Measurements from ENCODE around the gene ELMO2. TPM values are rescaled to one million over a fixed set of nuclear protein-coding genes. Genes with fewer than 3 reads are reported as not detected.
"Not testable (repeated sequence)": the region's sequence is repeated elsewhere in the genome, so short reads cannot be mapped to it uniquely, and the experiment has no call there.

ELMO2 gene
- total RNA-seq, 1 donor from 2014 or later: 79.6 TPM

GRCh38 chr20:46394872-46395760 is 11.3 kb downstream of the ELMO2 start:
- Mint-ChIP-seq H3K4me1 (ENCODE audit: low read depth) (peaks cover 27% of the 10 kb centered on the region), H3K36me3 (ENCODE audit: insufficient read depth) (peaks cover 26% of the 10 kb centered on the region), H3K27me3 (no peaks in the 10 kb centered on the region), H3K4me3 (ENCODE audit: low read depth) (peak overlapping the region; percentile 3), H3K9me3 (ENCODE audit: low read depth) (no peaks in the 10 kb centered on the region), H3K27ac (peak overlapping the region; percentile 87)
- TF ChIP-seq CTCF (IDR thresholded peaks at IDR 0.05; ENCODE audit: unreplicated experiment): no peak
- DNase-seq (ENCODE audit: low spot score, unreplicated experiment): no peak

- Mint-ChIP-seq H3K4me3 (ENCODE audit: low read depth) (no peak overlapping the region), H3K27me3 (no peaks in the 10 kb centered on the region), H3K36me3 (ENCODE audit: insufficient read depth) (peaks cover 26% of the 10 kb centered on the region), H3K9me3 (ENCODE audit: low read depth) (no peaks in the 10 kb centered on the region), H3K4me1 (ENCODE audit: low read depth) (peaks cover 21% of the 10 kb centered on the region), H3K27ac (no peak overlapping the region)
- TF ChIP-seq CTCF (IDR thresholded peaks at IDR 0.05; ENCODE audit: unreplicated experiment): no peak
- no peak for DNase-seq (ENCODE audit: low spot score, unreplicated experiment)
Measured at GRCh38 chr20:46393967-46394366, 12.4 kb downstream of the ELMO2 start.

GRCh38 chr20:46388937-46389336 is 17.5 kb downstream of the ELMO2 start:
- Mint-ChIP-seq H3K4me3 (ENCODE audit: low read depth) (no peak overlapping the region), H3K27ac (no peak overlapping the region), H3K4me1 (ENCODE audit: low read depth) (no peaks in the 10 kb centered on the region), H3K36me3 (ENCODE audit: insufficient read depth) (peaks cover 30% of the 10 kb centered on the region), H3K9me3 (ENCODE audit: low read depth) (no peaks in the 10 kb centered on the region), H3K27me3 (no peaks in the 10 kb centered on the region)
- TF ChIP-seq CTCF (IDR thresholded peaks at IDR 0.05; ENCODE audit: unreplicated experiment): no peak
- DNase-seq (ENCODE audit: low spot score, unreplicated experiment): no peak

- no peak overlapping the region for H3K4me3 Mint-ChIP-seq (ENCODE audit: low read depth)
- H3K36me3 Mint-ChIP-seq (ENCODE audit: insufficient read depth): peaks cover 33% of the 10 kb centered on the region
- H3K9me3 Mint-ChIP-seq (ENCODE audit: low read depth): no peaks in the 10 kb centered on the region
- H3K27me3 Mint-ChIP-seq: no peaks in the 10 kb centered on the region
- no peaks in the 10 kb centered on the region for H3K4me1 Mint-ChIP-seq (ENCODE audit: low read depth)
- H3K27ac Mint-ChIP-seq: no peak overlapping the region
- TF ChIP-seq CTCF (IDR thresholded peaks at IDR 0.05; ENCODE audit: unreplicated experiment): no peak
- DNase-seq (ENCODE audit: low spot score, unreplicated experiment): no peak
Measured at GRCh38 chr20:46388201-46388836, 18.1 kb downstream of the ELMO2 start.

- not testable (repeated sequence) for H3K4me3 Mint-ChIP-seq (ENCODE audit: low read depth); H3K9me3 Mint-ChIP-seq (ENCODE audit: low read depth); H3K27me3 Mint-ChIP-seq; H3K27ac Mint-ChIP-seq; H3K4me1 Mint-ChIP-seq (ENCODE audit: low read depth); DNase-seq (ENCODE audit: low spot score, unreplicated experiment)
- H3K36me3 Mint-ChIP-seq (ENCODE audit: insufficient read depth): peaks cover 31% of the 10 kb centered on the region
Measured at GRCh38 chr20:46387054-46387453, 19.4 kb downstream of the ELMO2 start.

Measured in progenitor cell of endocrine pancreas (in vitro differentiated cells).